ENCODE results near the gene GIN1. TPM values are rescaled to one million over a fixed set of nuclear protein-coding genes. Genes with fewer than 3 reads are reported as not detected.
A peak's percentile ranks its signal among the peaks of the same experiment; 100 is the strongest.

GIN1 gene, protein sequence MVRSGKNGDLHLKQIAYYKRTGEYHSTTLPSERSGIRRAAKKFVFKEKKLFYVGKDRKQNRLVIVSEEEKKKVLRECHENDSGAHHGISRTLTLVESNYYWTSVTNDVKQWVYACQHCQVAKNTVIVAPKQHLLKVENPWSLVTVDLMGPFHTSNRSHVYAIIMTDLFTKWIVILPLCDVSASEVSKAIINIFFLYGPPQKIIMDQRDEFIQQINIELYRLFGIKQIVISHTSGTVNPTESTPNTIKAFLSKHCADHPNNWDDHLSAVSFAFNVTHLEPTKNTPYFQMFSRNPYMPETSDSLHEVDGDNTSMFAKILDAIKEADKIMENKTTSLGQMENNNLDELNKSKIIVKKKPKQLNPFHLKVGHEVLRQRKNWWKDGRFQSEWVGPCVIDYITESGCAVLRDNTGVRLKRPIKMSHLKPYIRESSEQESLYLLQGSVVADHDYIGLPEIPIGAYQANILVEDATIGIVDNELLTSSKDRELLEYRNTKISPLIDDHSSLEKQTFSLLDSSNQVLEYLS
- total RNA-seq: 1 to 10 TPM; 2.2 to 9.9 (median 5.2) TPM

DNA sequence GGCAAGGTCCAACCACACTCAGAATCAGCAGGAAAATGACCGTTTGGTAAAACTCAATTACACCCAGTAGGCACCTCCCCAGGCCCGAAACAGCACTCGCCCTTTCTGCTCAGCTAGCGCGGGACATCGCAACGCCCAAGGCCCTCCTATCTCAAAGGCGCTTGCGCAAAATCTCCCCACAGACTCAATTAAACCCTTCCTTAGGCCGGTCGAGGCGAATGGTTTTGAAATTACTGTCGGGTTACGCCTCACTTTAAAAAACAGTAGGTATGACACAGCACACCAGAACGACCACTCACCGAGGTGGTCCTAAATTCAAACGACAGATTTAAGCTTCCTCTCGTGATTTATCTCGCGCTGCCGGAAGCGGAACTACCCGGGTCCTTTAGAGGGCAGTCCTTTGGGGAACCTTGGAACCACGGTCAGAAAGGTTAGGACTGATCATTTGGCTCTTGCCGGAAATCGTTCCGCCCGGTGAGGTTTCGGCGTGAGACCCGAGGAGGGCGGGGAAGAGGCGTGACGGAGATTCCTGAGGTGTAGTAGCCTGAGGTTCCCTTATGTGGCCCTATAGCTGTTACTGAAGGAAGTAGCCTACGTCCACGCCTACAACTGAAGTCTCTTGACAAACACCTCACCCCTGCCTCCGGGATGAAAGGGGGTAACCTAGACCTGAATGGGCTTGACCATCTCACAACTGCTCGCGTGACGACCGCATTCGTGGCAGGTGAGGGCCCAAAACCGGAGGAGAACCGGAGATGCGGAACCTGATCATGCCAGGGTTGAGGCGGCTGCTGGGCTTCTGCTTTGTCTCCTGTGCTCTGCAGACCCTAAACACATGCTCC, at the start of gene GIN1, which contains the start of gene PPIP5K2:
Gene GIN1 (minus strand): TSS at position 374 of the 842 bp plus-strand sequence. CDS start 11,431 bp downstream, outside the sequence.
Gene PPIP5K2 (plus strand): TSS at position 537 of the 842 bp plus-strand sequence. CDS start 9,289 bp downstream, outside the sequence.
- no peaks in the 10 kb centered on the region for H3K27me3 ChIP-seq
- TF ChIP-seq, protein P1, sequence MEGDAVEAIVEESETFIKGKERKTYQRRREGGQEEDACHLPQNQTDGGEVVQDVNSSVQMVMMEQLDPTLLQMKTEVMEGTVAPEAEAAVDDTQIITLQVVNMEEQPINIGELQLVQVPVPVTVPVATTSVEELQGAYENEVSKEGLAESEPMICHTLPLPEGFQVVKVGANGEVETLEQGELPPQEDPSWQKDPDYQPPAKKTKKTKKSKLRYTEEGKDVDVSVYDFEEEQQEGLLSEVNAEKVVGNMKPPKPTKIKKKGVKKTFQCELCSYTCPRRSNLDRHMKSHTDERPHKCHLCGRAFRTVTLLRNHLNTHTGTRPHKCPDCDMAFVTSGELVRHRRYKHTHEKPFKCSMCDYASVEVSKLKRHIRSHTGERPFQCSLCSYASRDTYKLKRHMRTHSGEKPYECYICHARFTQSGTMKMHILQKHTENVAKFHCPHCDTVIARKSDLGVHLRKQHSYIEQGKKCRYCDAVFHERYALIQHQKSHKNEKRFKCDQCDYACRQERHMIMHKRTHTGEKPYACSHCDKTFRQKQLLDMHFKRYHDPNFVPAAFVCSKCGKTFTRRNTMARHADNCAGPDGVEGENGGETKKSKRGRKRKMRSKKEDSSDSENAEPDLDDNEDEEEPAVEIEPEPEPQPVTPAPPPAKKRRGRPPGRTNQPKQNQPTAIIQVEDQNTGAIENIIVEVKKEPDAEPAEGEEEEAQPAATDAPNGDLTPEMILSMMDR (IDR thresholded peaks at IDR 0.05): no peak
- TF ChIP-seq POLR2A (IDR thresholded peaks at IDR 0.05): peak in 1 of 2 donors; percentile 24
- peak in 2 of 3 donors; percentile 38 to 89 for TF ChIP-seq POLR2AphosphoS5 (IDR thresholded peaks at IDR 0.05)
- no peaks in the 10 kb centered on the region for H3K9me3 ChIP-seq
- peak; percentile 95 to 97 for DNase-seq (ENCODE audit: low spot score in 2 of 2)
- peaks cover 38% of the 10 kb centered on the region for H3K4me1 ChIP-seq
- H3K36me3 ChIP-seq: no peaks in the 10 kb centered on the region
- peak within 1 kb of the TSS; percentile 73 for H3K4me3 ChIP-seq
- WGBS: 0% methylated on average over 43 of the region's 46 CpGs
- H3K27ac ChIP-seq: peak within 1 kb of the TSS; percentile 95

DNA sequence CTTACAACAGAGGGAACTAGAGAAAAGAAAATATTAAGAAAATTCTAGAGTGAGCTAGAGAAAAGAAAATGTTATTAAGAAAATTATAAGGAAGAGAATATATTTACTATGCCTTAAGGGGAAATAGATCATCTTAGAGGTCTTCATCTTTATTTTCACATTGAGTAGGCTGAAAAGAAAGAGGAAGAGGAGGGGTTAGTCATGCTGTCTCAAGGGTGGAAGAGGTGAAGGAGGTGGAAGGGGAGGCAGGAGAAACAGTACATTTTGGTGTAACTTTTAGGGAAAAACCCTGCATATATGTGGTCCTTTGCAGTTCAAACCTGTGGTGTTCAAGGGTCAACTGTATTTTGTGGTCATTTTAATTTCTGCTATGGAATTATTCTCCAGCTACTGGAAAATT, 46.8 kb upstream of the GIN1 start:
- Histone ChIP-seq H3K4me3 (no peak overlapping the region), H3K9me3 (no peaks in the 10 kb centered on the region), H3K27ac (no peak overlapping the region), H3K27me3 (no peaks in the 10 kb centered on the region), H3K4me1 (no peaks in the 10 kb centered on the region), H3K36me3 (peaks cover 25% of the 10 kb centered on the region)
- DNase-seq (ENCODE audit: low spot score in 2 of 2): no peak
- TF ChIP-seq POLR2A (IDR thresholded peaks at IDR 0.05): no peak
- no peak for TF ChIP-seq EP300 (IDR thresholded peaks at IDR 0.05)
- TF ChIP-seq POLR2AphosphoS5 (IDR thresholded peaks at IDR 0.05): no peak
- TF ChIP-seq, protein P1 (IDR thresholded peaks at IDR 0.05): no peak

DNA sequence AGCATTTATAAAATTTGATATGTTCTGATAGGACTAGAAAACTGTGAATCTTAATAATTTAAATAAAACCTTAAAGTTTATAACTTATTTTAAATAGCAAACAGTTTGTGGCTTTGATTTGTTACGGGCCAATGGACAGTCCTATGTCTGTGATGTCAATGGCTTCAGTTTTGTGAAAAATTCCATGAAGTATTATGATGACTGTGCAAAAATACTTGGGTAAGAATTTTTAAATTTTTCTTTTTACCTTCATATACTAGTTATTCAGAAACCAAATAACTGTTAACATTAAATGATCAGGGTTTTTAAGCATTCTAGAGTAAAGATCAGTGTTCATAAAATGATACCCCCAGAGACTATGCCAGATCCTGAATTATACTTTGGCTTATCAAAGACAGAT, 31.2 kb upstream of the GIN1 start:
- 98% methylated on average over 1 of the region's 1 CpG for WGBS
- H3K4me3 ChIP-seq: no peak overlapping the region

DNA sequence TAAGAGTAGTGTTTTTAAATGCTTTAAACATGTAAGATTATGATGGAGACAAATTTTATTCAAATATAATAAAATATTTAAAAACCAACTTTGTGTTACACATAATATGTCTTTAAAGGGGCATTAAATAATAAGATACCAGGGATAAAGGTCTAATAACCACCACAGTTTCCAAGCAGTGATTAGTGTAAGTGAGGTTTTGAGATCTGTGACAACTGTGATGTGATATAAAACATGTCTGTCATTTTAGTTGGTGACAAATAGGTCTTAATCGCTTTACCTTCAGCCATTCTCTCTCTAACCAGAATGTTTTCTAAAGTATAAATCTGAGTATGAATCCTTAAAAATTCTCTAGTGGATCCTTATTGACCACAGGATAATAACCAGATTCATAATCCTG, 28.3 kb upstream of the GIN1 start:
- H3K4me1 ChIP-seq: no peaks in the 10 kb centered on the region
- H3K4me3 ChIP-seq: no peak overlapping the region
- 88% methylated on average over 1 of the region's 1 CpG for WGBS
- no peaks in the 10 kb centered on the region for H3K27me3 ChIP-seq
- no peak overlapping the region for H3K27ac ChIP-seq
- no peak for DNase-seq (ENCODE audit: low spot score in 2 of 2)
- TF ChIP-seq POLR2AphosphoS5 (IDR thresholded peaks at IDR 0.05) (no peak), POLR2A (IDR thresholded peaks at IDR 0.05) (no peak), EP300 (IDR thresholded peaks at IDR 0.05) (no peak)
- TF ChIP-seq, protein P1 (IDR thresholded peaks at IDR 0.05): no peak
- peaks cover 14% of the 10 kb centered on the region for H3K36me3 ChIP-seq
- H3K9me3 ChIP-seq: no peaks in the 10 kb centered on the region

More for the DNA sequence above, 31.2 kb upstream of the GIN1 start:
- Histone ChIP-seq H3K27me3 (no peaks in the 10 kb centered on the region), H3K9me3 (no peaks in the 10 kb centered on the region), H3K27ac (no peak overlapping the region), H3K36me3 (peaks cover 26% of the 10 kb centered on the region), H3K4me1 (no peaks in the 10 kb centered on the region)
- TF ChIP-seq POLR2A (IDR thresholded peaks at IDR 0.05) (no peak), EP300 (IDR thresholded peaks at IDR 0.05) (no peak), POLR2AphosphoS5 (IDR thresholded peaks at IDR 0.05) (no peak)
- TF ChIP-seq, protein P1 (IDR thresholded peaks at IDR 0.05): no peak
- DNase-seq (ENCODE audit: low spot score in 2 of 2): no peak

All from suprapubic skin (tissue), 4 donors.